Iris pigment epithelial cell (primary cell): ENCODE measurements around the gene UBASH3B.

ENCODE experiments used
- DNase-seq: peaks from one replicate; pipeline ENCODE4 v3.0.0-alpha.2; 2011; ENCODE audit warnings: low read depth

Gene UBASH3B

DNA sequence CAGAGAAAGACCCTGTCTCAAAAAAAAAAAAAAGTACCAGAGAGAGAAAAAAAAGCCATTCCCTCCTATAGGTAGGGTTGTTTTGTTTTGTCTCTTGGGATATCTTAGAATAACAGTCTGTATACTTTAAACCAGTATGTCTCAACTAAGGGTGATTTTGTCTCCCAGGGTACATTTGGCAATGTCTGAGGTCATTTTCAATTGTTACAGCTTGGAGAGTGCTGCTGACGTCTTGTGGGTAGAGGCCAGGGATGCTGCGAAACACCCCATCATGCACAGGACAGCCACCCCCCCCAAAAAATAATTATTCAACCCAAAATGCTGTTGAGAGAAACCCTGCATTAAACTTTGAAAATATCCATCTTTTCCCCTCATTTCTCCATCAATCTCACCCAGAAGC lies 126.7 kb downstream of the UBASH3B start:
- DNase-seq = no peak

DNA sequence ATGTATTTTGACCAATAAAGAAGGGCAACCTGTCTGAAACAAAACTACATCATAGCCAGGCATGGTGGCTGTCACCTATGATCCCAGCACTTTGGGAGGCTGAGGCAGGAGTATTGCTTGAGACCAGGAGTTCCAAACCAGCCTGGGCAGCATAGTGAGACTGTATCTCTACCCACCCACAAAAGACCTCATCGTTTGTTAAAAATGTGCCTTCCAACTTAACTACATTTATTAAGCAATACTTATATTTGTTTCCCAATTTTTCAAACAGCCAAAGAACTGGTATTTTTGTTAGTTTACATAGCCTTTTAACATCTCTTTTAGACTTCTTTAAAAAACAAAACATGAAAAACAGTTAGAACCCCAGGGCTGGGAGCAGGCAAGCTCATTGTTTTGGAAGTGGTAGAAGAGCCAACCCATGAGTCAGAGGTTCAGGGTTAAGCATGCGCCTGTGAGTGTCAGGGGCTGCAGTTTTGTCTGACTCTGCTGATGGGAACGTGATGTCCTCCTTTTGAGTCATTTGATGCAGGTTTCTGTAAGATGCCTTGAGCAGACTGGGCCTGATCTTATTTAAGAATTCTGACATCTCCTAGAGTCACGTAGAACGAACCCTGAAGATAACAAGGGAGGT lies 128.9 kb downstream of the UBASH3B start:
- DNase-seq = peak; percentile 96

DNA sequence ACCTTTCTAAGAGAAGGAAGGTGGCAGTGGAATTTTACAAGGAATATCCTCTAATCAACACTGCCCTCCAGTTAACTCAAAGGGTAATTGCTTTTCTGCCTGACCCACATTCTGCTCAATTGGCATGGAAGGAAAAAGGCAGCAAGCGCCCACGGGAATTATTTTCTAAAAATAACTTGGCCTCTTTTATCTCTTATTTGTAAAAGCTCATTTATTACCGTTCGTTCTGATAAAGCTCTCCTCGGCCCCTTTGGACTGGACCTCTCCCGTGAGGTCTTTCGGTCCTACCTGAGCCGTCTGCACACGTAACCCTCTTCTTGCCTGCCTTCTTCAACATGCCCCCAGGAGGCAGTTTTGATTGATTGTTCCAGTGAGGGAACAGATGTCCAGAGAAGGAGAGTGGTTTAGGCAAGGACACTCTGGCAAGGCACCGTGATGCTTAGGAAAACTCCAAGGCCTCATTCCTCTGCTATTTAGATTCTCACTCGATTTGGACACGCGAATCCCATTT lies 129.6 kb downstream of the UBASH3B start:
- no peak for DNase-seq

- no peak for DNase-seq
These were observed 131.4 kb downstream of the UBASH3B start for GRCh38 chr11:122786896-122787295.

DNA sequence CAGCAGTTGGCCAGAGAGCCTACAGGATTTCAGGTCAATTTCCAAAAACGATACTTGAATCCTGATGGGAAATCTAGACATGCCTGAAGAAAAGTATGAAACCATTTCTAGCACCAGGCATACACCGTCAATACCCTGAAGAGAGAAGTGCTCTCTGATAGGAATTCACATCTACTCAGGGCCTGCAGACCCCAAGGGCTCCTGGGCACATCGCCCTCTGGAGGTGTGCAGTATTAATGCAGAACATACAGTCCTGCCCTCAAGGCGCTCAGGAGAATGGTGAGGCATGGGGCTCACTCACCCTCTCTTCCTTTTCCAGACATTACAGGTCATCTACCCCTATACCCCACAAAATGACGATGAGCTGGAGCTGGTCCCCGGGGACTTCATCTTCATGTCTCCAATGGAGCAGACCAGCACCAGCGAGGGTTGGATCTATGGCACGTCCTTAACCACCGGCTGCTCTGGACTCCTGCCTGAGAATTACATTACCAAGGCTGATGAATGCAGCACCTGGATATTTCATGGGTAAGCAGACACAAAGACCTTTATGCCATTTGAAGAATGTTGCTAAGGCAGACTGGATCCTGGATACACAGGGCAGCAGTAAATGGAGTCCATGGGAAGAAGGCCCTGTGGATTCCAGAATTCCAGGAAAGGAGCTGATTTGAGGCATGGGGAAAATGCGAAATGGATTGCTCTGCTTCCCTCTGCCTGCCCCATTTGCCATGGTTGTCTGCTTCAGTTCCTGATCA lies 133.4 kb downstream of the UBASH3B start:
- DNase-seq = no peak

GRCh38 chr11:122789907-122790306 lies 134.4 kb downstream of the UBASH3B start:
- no peak for DNase-seq

DNA sequence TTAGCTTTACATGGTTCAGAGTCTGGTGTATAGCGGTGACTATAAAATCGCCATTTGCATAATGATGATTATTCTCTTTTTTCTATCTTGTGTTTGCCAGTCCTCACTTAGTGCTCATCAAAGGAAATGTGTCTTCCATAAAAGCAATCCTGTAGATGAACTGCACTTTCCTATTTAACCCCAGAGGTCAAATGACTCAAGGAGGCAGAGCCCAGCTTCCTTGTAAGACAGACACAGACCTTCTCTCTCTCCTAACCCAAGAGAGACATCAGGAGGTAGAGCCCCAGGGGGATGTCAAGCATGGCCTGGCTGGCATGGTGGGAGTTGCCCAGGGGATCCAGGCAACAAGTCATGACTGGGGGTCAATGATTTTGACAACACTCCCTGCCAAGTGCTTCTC lies 135.9 kb downstream of the UBASH3B start:
- DNase-seq = peak; percentile 28

GRCh38 chr11:122791836-122792235 lies 136.3 kb downstream of the UBASH3B start:
- DNase-seq = peak; percentile 69

- no peak for DNase-seq
These were observed 138.0 kb downstream of the UBASH3B start for GRCh38 chr11:122793515-122793914.

GRCh38 chr11:122795307-122795706 lies 139.8 kb downstream of the UBASH3B start:
- no peak for DNase-seq

- peak; percentile 36 for DNase-seq
These were observed 140.7 kb downstream of the UBASH3B start for GRCh38 chr11:122796128-122796717.

DNA sequence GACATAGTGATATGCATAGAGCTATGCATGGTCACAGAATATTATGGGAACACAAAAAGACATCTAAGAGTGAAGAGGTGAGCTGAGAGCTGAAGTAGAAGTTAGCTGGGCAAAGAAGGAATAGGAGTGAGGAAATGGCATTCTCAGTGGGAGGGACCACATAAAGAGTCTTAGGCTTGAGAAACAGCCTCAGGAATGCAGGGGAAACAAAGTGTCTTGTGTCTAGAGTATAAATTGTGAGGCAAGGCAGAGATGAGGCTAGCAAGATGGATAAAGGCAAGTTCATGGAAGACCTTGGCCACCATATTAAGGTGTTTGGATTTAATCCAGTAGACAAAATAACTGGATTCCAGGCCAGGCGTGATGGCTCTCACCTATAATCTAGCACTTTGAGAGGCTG lies 142.1 kb downstream of the UBASH3B start:
- DNase-seq = peak; percentile 47

- DNase-seq = no peak
These were observed 144.0 kb downstream of the UBASH3B start for GRCh38 chr11:122799406-122800105.

DNA sequence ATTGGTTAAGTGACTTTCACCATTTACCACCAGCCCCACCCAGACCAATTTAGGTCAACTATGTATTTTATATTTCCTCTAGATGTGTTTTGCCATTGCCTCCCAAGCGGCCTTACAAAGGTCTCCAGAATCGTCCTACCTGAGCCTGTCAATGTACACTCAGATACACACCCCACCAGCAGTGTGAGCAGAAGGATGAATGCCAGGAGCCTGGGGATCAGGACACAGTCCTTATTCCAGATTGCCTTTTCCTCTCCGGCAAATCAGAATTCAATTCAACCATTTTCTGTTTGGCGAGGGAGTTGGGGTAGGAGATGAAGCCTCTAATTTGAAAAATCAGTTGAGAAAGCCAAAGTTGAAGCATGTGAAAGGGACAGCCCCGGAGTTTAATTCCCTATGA lies 147.4 kb downstream of the UBASH3B start:
- no peak for DNase-seq

- DNase-seq = peak; percentile 46
These were observed 147.8 kb downstream of the UBASH3B start for GRCh38 chr11:122803306-122803705.

GRCh38 chr11:122803716-122804115 lies 148.2 kb downstream of the UBASH3B start:
- DNase-seq = no peak

DNA sequence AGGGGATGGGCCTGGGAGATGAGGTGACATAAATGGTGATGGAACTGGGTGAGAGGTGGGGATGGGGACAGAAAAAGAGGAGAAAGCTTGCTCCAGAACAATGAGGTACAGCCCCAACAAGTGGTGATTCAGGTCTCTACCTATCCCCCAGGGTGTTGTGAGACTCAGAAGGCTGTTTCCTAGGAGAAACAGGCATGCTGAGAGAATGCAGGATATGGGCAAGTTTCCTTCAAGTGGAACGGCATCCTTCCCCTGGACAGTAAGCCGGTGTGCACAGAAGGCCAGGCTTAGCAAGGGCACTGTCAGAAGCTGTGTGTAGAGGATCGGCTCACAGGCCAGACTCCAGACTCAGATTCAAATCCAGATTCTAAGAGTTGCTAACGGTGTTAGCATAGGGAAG lies 148.6 kb downstream of the UBASH3B start:
- no peak for DNase-seq

DNA sequence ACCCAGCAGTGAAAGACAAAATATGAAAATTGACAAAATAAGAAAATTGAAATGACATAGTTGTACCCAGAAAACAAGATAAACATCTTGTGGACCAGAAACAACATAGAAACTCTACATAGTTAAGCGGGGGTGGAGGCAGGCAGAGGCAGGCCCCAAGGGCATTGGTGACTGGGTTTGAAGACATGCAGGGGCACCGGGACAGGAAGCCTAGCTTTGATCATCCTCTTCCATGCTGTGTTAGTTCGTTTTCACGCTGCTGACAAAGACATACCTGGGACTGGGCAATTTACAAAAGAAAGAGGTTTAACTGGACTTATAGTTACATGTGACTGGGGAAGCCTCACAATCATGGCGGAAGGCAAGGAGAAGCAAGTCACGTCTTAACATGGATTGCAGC lies 149.3 kb downstream of the UBASH3B start:
- DNase-seq = no peak

DNA sequence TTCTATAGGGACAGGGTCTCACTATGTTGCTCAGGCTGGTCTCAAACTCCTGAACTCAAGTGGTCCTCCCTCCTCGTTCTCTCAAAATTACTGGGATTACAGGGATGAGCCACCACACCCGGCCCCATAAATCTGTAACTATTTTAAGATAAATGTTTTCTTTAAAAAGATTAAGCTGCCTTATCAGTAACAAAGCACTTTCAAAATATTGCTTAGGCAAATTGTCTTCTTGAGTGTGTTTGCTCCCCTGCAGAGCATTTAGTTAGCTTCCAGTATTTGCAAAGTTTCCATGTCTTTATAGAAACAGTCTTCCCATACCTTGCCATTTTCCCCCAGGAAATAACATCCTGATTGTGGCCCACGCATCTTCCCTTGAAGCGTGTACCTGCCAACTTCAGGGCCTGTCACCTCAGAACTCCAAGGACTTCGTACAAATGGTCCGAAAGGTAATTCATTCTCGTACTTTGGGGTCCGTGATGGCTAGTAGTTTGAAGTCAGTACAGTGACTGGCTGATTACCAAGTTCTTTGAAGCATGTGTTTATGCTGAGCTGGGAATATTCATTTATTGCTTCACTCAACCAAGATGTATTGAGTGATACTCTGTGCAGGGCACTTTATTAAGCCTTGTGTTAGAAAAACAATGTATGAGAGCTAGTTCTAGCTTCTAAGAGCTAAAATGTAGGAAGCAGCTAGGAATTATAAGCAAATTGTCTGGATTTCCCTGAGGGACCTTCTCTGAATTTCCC lies 152.4 kb downstream of the UBASH3B start:
- peak; percentile 41 for DNase-seq

DNA sequence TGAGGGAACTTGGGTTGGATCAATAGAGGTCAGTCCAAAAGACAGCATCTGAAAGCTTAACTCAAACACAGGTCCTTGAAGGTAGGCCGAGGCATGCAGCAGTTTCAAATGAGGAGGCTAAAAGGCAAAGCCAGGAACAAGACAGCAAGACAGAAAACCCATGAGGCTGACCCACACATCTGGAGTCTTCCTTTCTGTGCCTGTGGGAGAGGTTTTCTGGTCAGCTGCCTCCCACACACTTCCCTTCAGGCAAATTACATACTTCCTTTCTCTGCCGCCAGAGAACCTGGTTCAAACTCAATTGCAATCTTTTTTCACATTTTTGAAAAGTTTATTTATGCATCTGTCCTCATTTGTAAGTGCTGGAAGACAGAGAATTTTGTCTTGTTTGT lies 153.0 kb downstream of the UBASH3B start:
- peak; percentile 67 for DNase-seq

DNA sequence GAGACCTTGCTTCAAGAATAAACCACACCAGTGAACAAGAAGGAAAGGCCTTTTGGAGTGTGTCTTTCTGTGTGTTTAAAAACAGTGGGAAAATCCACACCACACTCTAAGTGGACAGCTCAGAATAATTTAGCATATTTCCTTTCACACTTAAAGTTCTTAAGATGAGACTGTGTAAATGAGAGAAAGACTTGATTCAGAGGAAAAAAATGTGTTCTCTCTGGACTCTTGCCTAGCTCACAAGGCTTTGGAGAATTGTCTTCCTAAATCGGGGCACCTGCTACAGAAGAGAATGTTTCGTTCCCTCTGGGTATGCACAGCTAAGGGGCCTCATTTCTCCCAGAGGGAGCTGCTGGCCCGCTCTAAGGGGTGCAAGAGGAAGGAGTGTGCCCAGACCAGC lies 154.3 kb downstream of the UBASH3B start:
- no peak for DNase-seq

DNA sequence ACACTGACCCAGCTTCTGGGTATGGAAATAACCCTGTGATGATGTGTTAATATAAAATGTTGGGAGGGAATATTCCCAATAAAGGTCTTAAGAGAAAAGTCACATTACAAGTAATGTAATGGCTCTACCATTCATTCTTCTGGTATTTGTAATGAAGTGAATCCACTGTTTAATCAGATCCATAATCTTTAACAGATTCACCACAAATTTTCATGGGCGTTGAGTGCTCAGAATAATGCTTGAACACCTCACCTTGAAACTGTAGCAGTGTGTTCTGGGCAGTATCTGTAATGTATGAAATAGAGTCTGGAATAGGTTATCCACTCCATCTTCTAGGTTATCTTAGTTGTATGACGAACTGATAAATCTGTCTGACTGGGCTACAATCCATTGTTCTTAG lies 156.2 kb downstream of the UBASH3B start:
- no peak for DNase-seq
